TTC549 (cell line): Measurements from ENCODE around the gene OR4K5.
A peak's percentile ranks its signal among the peaks of the same experiment; 100 is the strongest.
"Not testable (repeated sequence)": the region's sequence is repeated elsewhere in the genome, so short reads cannot be mapped to it uniquely, and the experiment has no call there.

Experiments
- FAIRE-seq: peaks from 2 replicates; lab custom pipeline; 2012; peaks lifted over from hg19 to GRCh38; lab: Jason Lieb, UNC

OR4K5 gene, protein sequence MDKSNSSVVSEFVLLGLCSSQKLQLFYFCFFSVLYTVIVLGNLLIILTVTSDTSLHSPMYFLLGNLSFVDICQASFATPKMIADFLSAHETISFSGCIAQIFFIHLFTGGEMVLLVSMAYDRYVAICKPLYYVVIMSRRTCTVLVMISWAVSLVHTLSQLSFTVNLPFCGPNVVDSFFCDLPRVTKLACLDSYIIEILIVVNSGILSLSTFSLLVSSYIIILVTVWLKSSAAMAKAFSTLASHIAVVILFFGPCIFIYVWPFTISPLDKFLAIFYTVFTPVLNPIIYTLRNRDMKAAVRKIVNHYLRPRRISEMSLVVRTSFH

DNA sequence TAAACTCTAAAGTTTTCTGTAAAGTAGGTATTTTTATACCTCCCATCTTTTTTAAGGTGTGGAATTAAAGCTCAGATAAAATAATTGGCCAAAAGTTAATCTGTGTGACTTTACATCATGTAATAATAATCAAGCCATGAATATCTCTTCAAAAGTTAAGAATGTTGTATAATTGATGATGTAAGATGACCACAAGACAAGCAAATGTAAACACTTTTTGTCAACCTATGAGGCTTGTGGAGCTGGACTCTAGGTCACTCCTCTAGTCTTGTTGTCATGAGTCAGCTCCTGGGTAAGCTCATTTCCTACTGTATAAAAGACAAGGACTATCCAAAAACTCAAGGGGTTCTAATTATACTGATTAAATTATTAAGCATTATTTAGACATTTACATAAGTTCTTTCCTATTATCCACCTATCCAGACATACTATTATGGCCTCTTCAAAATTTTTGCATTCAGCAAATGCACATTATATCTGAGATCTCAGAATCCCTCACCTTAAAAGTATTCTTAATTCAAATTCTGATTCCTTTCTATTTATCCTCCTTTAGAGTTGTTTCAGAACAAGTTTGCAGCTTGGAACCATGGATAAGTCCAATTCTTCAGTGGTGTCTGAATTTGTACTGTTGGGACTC is at the start of gene OR4K5:
Gene OR4K5 (plus strand): TSS at position 587 of the 637 bp plus-strand sequence. CDS start 0 bp downstream, at position 587.
- no peak for FAIRE-seq

GRCh38 chr14:19873178-19873577 is 47.2 kb upstream of the OR4K5 start:
- no peak for FAIRE-seq

GRCh38 chr14:19874842-19875241 is 45.6 kb upstream of the OR4K5 start, which contains the start of gene OR4K2:
Gene OR4K2, plus strand, starts transcription at chr14:19875142. Its CDS starts 1,126 bp downstream, at chr14:19876268.
- no peak for FAIRE-seq

DNA sequence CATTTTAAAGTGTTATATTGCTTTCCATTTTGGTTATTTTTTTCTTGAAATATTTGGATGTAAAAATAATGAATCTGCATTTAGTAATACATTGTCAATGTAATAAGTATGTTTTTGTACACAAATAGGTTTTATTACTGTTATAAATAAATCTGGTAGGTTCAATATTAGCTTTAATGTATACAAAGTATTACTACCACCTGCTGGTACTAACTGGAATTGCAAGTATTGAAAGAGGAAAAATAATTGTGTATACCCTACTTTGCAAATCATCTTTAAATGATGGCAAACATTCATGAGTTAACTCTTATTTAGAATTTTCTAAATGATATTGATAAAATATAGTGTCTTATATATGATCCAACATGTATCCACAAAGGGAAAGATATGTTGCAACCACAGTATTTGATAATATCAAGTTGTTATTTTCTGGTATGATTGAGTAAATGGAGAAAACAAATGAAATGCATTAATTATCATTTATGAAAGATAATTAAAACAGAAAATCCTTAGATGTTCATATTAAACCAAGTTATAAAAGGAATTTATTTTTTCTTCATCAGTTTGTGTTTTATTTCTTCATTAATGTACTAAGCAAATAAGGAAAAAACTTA is 42.3 kb upstream of the OR4K5 start:
- peak; percentile 97 for FAIRE-seq

DNA sequence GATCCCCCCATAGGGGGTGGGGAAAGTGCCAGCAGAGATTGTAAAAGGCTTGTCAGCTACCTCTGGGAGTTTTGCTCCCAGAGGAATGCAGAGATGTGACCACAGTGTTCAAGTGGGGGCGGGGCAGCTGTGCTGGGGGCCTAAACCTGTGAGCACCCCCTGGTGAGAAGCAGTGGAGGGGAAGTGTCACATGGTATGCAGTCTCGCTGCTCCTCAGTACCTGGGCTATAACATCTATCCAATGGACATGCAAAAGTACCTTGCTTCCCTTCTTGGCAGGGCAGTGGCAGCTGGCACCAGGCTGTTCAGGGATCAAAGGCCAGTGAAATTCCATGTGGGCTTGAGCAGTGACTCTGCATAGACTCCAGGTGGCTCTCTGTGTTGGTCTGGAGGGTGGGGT is 25.1 kb upstream of the OR4K5 start:
- no peak for FAIRE-seq

GRCh38 chr14:19900999-19901398 is 19.4 kb upstream of the OR4K5 start:
- FAIRE-seq, result no peak

DNA sequence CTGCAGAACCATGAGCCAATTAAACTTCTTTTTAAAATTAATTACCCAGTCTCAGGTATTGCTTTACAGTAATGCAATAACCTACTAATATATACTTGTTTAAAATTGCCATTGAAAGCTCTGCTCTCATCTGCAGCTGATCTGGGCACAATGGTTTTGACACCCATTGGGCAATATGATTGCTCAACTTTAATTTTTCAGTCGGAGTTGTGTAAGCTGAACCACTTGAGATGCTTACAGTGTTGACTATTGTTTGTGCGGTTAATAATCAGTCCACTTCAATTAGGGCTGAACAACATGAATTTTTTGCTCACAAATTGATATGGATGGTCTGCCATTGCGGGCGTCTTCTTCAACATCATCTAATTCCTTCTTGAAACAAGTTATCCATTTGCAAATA is 18.0 kb upstream of the OR4K5 start:
- no peak for FAIRE-seq

GRCh38 chr14:19906665-19907064 is 13.7 kb upstream of the OR4K5 start:
- FAIRE-seq, result peak; percentile 11

- no peak for FAIRE-seq
Measured at GRCh38 chr14:19911114-19911513, 9.3 kb upstream of the OR4K5 start.

- FAIRE-seq, result no peak
Measured at GRCh38 chr14:19917243-19917642, 3.2 kb upstream of the OR4K5 start.

DNA sequence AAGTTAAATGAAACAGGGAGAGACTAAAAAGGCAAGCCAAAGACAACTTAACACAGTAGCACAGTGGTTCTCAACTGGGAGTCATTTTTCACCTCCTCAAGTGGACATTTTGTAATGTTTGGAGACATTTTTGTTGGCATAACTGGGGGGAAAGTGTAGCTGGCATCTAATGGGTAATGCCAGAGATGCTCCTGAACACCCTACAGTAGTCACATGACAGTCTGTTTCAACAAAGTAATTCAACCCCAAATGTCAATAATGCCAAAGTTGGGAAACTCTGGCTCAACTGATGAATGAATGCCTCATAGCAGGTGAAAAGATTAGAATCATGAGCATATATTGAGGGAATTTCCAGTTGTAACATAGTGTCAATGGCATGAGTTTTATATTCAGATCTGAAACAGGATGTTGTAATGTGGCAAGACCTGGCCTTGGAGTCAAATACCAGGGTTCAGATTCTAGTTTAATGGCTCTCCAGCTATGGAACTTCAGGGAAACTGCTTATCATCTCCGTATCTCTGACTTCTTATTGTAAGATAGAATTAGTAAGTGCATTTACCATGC is 2.4 kb upstream of the OR4K5 start:
- no peak for FAIRE-seq

- FAIRE-seq, result no peak
Measured at GRCh38 chr14:19918553-19919264, 1.7 kb upstream of the OR4K5 start.

- FAIRE-seq, result no peak
Measured at GRCh38 chr14:19930617-19931016, 10.2 kb downstream of the OR4K5 start, which contains the start of gene OR4K1. Gene OR4K1, plus strand, starts transcription at chr14:19930917. Its CDS starts 4,750 bp downstream, at chr14:19935667.

DNA sequence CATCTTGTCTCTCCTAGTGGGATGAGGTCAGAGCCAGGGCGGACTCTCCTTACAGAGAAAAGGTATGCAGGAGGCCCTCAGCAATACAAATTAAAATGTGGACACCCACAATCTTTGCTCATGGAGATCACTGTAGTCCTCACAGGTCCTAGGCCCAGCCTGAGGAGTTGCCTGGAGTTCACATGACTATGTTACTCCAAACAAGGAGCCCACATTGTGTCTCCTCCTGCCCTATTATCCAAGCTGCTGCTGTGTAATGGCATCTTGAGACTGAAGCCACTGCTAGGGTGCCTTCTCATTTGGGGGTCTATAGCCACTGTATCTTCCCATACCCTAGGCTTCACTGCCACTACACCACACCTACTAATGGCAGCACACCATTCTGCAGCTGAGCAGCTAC is 21.3 kb downstream of the OR4K5 start:
- FAIRE-seq, result no peak

- peak; percentile 48 for FAIRE-seq
Measured at GRCh38 chr14:19947413-19948090, 27.1 kb downstream of the OR4K5 start.

GRCh38 chr14:19949218-19949617 is 28.8 kb downstream of the OR4K5 start:
- no peak for FAIRE-seq

- FAIRE-seq, result not testable (repeated sequence)
Measured at GRCh38 chr14:19969735-19970134, 49.3 kb downstream of the OR4K5 start.
